Activated naive CD4-positive, alpha-beta T cell treated with anti-CD3 and anti-CD28 coated beads, Interleukin-2, amount 50 U/mL, for 72 hours (primary cell): Measurements from ENCODE around the gene CDK18. TPM values are rescaled to one million over a fixed set of nuclear protein-coding genes. Genes with fewer than 3 reads are reported as not detected.
"Not testable (repeated sequence)": the region's sequence is repeated elsewhere in the genome, so short reads cannot be mapped to it uniquely, and the experiment has no call there.

Experiments
- ATAC-seq, 2 donors: fragments of 150-1000 bp; cut with Tn5 transposase; 2 replicates each; pipeline ENCODE4 v1.10.0; 2021; ENCODE audit warnings: mild to moderate bottlenecking in 2 of 2, moderate library complexity in 2 of 2
- DNase-seq, 2 donors: peaks; one replicate each; pipeline ENCODE4 v3.0.0; 2021 to 2022; ENCODE audit warnings: low spot score in 2 of 2
- H3K27ac Mint-ChIP-seq, 2 donors: one replicate each; pipeline ENCODE4 v1.8.0; 2022; ENCODE audit warnings: mild to moderate bottlenecking in 2 of 2, mixed read lengths in 2 of 2
- H3K36me3 Mint-ChIP-seq, 2 donors: one replicate each; pipeline ENCODE4 v1.8.0; 2022; ENCODE audit warnings: mixed read lengths in 2 of 2
- H3K9me3 Mint-ChIP-seq, 2 donors: one replicate each; pipeline ENCODE4 v1.8.0; 2022; ENCODE audit warnings: mixed read lengths in 2 of 2
- total RNA-seq, 2 donors: library from RNA; stranded (reverse); gene quantifications; one replicate each; pipeline ENCODE4 v1.2.3, GENCODE V29; 2022

CDK18 gene
- total RNA-seq, 2 donors from 2014 or later = 5.9 to 7.9 TPM

DNA sequence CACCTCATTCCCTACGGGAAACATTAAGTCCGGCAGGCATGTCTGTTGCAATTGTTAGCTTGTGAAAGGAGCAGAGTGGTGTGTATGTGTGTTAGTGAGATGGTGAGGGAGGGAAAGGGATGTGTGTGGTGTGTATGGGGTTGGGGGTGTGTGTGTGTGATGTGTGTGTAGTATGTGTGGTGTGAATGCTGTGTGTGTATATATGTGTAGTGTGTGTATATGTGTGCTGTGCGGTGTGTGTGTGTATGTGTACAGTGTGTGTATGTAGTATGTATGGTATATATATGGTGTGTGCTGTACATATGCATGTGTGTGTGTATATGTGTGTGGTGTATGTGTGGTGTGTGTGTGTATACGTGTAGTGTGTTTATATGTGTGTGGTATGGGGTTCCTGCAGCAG, 27.8 kb upstream of the CDK18 start:
- Mint-ChIP-seq H3K36me3 (peaks cover 10% of the 10 kb centered on the region in 2 donors), H3K27ac (no peak overlapping the region), H3K9me3 (peaks cover 12 to 17% of the 10 kb centered on the region in 2 donors)
- DNase-seq (no peak), ATAC-seq (no peak)

DNA sequence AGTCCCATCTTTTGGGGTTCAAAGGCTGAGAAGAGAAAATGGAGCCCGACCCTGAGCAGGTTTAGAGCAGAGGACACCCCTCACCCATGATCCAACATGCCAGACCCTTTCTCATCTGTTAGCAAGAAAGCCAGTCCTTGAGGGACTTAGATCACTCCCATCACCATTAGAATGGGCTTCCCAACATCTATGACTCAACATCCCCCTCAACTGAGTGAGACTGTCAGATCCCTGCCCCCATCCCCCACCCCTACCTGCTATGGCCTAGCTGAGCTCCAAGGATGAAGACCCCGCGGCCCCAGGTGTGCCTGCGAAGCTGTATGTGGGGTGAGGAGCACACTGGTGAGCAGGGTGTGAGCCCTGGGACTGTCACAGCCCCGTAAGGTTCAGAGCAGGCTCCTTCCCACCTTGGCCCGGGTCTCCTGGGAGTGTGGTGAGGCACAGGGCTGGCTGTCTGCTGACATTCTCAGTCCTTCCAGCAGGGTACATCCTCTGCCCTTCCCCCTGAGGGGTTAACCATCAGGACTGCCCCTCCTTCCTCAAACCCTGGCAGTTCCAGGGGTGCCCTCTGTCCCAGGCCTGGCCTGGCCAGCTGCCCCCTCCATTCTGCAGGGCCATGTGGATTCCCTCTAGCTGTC, 27.2 kb upstream of the CDK18 start:
- DNase-seq (no peak), ATAC-seq (no peak)
- Mint-ChIP-seq H3K36me3 (peaks cover 10% of the 10 kb centered on the region in 2 donors), H3K9me3 (peaks cover 12 to 17% of the 10 kb centered on the region in 2 donors), H3K27ac (no peak overlapping the region)

DNA sequence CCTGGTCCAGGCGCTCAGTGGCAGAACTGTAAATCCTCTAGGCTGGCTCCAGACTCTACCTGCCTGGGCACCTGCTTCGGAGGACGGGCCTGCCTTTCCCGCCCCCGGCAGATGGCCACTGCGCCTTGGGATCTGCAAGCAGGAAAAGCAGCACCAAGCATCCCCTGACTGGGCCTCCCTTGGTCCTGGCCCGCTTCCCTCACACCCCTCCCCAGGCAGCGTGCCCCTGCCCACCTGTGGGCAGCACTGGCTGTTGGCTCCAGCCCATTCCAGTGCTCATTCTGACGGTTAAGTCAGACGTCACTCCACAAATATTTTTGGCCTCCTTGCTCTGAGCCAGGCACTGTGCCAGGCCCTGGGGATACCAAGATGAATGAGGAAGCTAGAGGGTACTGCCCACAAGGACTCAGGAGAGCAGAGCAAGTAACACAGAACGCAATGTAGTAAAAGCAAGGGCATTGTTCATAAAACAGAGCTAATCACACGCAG, 26.7 kb upstream of the CDK18 start:
- DNase-seq = no peak
- Mint-ChIP-seq H3K9me3 (peaks cover 12 to 17% of the 10 kb centered on the region in 2 donors), H3K27ac (no peak overlapping the region), H3K36me3 (peaks cover 10% of the 10 kb centered on the region in 2 donors)
- no peak for ATAC-seq

DNA sequence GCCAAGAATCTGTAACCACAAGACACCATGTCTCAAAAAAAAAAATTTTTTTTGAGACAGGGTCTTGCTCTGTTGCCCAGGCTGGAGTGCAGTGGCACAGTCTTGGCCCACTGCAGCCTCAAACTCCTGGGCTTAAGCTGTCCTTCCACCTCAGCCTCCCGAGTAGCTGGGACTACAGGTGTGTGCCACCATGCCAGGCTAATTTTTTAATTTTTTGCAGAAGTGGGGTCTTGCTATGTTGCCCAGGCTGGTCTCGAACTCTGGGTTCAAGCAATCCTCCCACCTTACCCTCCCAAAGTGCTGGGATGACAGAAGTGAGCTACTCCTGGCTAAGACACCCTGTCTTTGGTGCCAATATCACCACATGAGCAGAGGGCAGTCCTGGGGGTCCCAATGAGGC, 25.5 kb upstream of the CDK18 start:
- DNase-seq = not testable (repeated sequence)

DNA sequence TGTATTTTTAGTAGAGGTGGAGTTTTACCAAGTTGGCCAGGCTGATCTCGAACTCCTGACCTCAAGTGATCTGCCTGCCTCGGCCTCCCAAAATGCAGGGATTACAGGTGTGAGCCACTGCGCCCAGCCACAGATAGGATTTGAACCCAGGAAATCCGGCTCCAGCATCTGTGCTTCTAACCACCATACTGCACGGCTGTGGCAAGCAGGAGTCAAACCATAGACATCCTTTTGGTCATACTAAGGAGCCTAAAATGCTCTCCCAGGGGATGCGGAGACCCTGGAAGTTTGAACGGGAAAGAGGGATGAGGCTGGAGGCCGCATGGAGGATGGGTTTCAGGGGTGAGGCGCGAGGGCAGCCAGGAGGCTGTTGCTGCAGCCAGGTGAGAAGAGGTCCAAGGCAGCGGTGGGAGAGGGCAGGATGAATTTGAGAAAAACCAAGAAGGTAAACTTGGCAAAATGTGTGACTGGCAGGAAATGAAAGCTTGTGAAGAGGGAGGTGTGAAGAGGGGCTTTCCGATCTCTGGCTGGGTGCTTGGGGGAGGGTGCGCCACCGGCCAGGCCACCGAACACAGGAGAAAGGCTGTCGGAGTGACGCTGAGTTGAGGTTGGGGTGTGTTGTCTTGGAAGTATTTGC, 24.0 kb upstream of the CDK18 start:
- DNase-seq (peak in 1 of 2 donors; percentile 58), ATAC-seq (peak; percentile 82 to 84)
- peak overlapping the region; percentile 24 to 82 for H3K27ac Mint-ChIP-seq
- peaks cover 5 to 7% of the 10 kb centered on the region in 2 donors for H3K9me3 Mint-ChIP-seq
- H3K36me3 Mint-ChIP-seq = no peaks in the 10 kb centered on the region

More for the DNA sequence above, 25.5 kb upstream of the CDK18 start:
- Mint-ChIP-seq H3K9me3 (peaks cover 12 to 17% of the 10 kb centered on the region in 2 donors), H3K36me3 (peaks cover 10% of the 10 kb centered on the region in 2 donors)
- not testable (repeated sequence) for ATAC-seq, H3K27ac Mint-ChIP-seq

DNA sequence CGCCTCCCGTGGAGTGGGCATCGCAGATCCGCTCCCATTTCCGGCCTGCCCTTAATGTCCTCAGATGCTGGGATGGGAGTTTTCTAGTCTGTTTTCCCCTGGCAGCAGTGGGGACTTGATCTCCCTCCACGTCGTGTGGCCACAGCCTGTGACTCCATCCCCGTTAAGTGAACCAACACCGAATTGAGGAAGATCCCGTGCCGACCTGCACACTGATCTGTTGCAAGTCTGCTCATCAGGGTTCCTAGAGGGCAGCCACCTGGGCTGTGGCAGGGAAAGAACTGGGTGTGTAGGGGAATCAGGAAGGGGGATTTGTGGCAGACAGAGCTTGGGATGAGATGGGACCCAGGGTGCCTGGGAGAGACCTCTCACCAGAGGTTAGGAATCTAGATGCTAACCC, 23.3 kb upstream of the CDK18 start:
- no peak overlapping the region for H3K27ac Mint-ChIP-seq
- ATAC-seq (peak; percentile 6 to 7), DNase-seq (no peak)

DNA sequence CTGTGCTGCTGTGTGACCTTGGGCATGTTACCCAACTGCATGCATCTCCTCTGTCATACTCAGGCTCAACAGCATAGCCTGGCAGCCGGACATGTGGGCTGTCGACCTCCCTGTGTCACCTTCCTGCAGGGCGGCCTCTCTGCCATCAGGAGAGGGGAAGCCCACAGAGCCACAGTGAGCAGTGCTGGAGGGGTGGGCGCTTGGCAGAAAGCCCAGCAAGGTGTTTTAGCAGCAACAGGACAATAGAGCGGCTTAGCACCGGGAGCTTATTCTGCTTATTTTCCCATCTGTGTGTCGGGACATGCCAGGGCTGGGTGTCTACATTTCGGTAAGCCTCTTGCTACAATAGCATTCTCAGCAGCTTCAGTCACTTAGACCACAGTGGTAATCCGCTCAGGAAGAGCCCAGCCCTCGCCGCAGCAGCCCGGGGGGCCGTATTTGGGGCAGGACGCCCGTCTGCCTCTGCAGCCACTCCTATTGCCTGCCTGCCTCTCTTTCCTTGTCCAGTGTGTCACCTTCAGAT, 22.8 kb upstream of the CDK18 start:
- Mint-ChIP-seq H3K9me3 (no peaks in the 10 kb centered on the region), H3K27ac (no peak overlapping the region), H3K36me3 (no peaks in the 10 kb centered on the region)
- ATAC-seq (peak; percentile 1 to 16), DNase-seq (no peak)

More for the DNA sequence above, 23.3 kb upstream of the CDK18 start:
- Mint-ChIP-seq H3K9me3 (no peaks in the 10 kb centered on the region), H3K36me3 (no peaks in the 10 kb centered on the region)

DNA sequence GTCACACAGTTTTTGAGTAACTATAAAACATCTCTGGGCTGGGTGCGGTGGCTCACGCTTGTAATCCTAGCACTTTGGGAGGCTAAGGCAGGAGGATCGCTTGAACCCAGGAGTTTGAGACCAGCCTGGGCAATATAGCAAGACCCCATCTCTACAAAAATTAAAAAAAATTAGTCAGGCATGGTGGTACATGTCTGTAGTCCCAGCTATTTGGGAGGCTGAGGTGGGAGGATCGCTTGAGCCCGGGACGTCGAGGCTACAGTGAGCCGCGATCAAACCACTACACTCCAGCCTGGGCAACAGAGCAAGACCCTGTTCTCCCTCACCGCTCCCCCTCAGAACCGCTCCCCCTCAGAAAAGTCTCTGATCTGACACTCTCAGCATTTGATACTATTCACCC, 21.9 kb upstream of the CDK18 start:
- H3K36me3 Mint-ChIP-seq, H3K9me3 Mint-ChIP-seq, ATAC-seq, H3K27ac Mint-ChIP-seq, DNase-seq: not testable (repeated sequence)

DNA sequence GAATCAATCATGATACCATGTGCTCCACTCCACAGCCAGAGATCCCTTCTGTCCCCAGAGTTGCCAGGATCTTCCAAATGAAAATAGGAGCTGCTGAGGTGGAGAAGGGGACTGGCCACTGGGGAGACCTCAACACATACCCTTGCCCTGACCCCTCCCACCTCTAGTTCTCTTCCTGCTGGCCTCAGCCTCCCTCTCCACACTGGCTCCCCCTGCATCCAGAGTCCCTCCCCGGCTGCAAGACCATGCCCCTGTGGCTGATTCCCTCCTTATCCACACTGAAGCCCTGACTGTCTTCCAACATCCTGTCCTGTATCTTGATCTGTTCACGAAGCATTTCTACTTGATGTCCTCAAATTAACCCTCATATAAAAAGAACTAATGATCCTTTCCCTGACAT, 21.1 kb upstream of the CDK18 start:
- DNase-seq (no peak), ATAC-seq (no peak)
- Mint-ChIP-seq H3K36me3 (no peaks in the 10 kb centered on the region), H3K27ac (no peak overlapping the region), H3K9me3 (no peaks in the 10 kb centered on the region)

DNA sequence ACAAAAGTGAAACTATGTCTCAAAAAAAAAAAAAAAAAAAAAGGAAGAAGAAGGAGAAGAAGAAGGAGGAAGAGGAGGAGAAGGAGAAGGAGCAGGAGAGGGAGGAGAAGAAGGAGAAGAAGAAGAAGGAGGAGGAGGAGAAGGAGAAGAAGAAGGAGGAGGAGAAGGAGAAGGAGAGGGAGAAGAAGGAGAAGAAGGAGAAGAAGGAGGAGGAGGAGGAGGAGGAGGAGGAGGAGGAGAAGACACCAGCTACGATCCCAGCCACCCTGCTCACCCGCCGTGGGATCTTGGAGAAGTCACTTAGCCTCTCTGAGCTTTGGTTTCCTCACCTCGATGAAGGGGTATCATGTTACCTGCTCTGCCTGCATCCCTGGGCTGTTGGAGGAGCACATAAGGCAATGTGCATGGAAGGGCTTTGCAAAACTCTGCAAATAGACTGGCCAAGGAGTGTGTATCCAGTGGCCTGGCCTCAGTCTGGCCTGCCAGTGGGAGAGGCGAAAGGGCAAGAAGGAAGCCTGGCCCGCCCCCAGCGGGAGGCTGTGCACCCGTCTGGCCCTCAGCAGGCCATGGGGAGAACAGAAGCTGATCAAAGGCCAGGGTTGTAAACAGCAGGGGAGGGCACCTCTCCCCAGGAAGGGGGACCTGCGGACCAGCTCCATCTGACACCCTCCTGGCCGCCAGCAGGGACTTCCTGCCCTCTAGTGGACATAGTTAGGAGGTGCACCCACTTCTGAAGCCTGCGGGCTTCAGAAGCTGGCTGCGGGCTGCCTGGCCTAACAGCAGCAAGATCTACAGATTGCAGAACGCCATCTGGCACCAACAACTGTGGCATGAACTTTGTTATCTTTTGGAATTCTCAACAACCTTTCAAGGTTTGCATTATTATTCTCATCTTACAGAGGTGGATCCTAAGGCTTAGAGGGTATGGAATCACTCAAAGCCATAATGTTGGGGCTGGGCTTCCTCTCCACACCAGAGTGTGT, 19.2 kb upstream of the CDK18 start:
- DNase-seq (peak in 1 of 2 donors; percentile 66), ATAC-seq (peak; percentile 64 to 75)
- H3K36me3 Mint-ChIP-seq = no peaks in the 10 kb centered on the region
- H3K9me3 Mint-ChIP-seq = no peaks in the 10 kb centered on the region
- no peak overlapping the region for H3K27ac Mint-ChIP-seq

DNA sequence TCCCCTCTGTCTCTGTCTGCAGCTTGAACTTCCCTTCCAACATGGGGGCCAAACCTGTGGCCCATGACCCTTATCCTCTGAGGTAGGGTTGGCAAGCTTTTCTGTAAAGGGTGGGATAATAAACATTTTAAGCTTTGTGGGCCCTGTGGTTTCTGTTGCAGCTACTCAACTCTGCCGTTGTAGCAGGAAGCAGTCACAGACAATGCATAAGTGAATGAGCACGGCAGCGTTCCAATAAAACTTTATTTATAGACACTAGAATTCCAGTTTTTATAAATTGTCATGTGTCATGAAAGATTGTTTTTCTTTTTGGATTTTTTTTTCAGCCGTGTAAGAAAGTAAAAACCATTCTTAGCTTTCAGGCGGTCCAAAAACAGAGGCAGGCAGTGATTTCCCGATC, 18.2 kb upstream of the CDK18 start:
- DNase-seq = no peak
- H3K36me3 Mint-ChIP-seq = no peaks in the 10 kb centered on the region
- no peaks in the 10 kb centered on the region for H3K9me3 Mint-ChIP-seq
- no peak overlapping the region for H3K27ac Mint-ChIP-seq
- no peak for ATAC-seq

DNA sequence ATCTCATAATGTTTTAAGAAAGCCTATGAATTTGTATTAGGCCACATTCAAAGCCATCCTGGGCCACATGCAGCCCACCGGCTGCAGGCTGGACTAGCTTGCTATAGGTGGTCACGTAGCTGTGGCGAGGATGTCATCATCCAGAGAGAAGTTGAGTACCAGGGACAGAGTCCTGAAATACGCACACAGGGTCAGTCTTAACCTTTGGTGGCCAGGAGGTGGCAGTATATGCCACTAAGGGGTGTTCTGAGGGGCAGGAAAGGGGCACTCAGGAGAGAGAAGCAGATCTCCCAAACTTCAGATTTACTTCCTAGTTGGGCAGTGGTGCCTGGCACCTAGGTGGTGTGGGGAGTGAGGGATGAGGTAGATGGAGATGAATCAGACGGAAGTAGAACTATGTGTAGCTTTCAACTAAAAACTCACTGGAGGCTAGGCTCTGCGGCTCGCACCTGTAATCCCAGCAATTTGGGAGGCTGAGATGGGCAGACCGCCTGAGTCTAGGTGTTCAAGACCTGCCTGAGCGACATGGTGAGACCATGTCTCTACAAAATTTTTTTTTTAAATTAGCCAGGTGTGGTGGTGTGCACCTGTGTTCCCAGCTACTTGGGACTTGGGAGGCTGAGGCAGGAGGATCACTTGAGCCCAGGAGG, 16.3 kb upstream of the CDK18 start:
- ATAC-seq = peak; percentile 68 to 75
- H3K27ac Mint-ChIP-seq = no peak overlapping the region
- no peaks in the 10 kb centered on the region for H3K36me3 Mint-ChIP-seq
- peak in 1 of 2 donors; percentile 56 for DNase-seq
- no peaks in the 10 kb centered on the region for H3K9me3 Mint-ChIP-seq

DNA sequence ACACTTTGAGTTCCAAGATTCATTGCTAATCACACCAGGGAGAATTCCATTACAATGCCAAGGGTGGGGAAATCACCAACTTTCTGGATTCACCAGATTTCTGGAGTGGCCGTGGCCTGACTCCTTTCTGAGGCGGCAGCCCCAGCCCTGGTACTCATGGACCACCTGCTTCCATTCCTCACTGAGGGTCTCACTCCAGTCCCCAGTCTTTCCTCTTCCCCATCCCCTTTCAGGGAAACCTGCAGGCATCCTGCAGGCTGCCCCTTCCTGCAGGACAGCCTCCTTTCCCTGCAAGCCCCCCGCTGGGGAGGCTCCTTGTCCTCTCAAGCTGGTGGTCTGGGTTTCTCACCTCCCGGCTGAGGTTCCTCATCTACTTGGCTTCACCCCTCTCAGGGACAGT, 12.7 kb upstream of the CDK18 start:
- Mint-ChIP-seq H3K36me3 (no peaks in the 10 kb centered on the region), H3K27ac (no peak overlapping the region), H3K9me3 (no peaks in the 10 kb centered on the region)
- DNase-seq (no peak), ATAC-seq (no peak)

DNA sequence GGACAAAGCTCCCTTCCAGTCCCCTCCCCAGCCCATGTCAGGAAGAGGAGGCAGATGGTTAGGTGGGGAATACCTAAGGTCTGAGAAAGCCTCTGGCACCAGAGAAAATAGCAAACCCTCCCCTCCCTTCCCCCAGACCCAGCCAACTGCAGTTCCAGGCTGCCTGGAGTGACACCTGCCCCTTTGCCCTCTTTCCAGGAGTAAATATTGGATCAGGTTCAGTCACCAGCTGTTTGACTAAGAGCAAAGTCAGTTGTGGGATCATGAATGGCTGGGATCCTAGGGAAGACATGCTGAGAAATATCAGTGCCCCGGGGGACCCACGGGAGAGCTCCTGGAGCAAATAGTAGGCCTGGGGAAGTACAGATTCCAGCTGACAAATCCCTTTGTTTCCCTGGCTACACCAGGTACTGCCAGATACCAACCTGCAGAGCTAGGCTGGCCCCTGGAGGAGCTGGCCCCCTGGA, 12.2 kb upstream of the CDK18 start:
- Mint-ChIP-seq H3K9me3 (no peaks in the 10 kb centered on the region), H3K27ac (no peak overlapping the region), H3K36me3 (no peaks in the 10 kb centered on the region)
- no peak for ATAC-seq
- no peak for DNase-seq

DNA sequence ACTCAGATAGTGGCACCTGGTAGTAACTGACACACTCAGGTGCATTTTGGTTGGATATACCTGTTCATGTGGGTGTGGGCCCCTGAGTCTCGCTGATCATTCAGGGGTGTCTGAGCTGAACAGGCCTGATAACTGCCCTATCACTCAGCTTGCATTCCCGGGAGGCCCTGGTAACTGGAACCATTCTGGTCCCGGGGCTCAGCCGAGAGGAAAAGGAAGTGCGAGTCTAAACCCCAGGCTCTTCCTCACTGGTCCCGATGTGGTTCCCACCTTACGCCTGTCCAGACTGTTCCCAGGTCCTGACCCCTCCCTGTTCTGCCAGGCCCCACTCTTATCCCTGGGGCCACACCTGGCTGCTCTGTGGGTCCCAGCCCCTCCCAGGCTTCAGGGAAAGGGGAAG, 11.7 kb upstream of the CDK18 start:
- Mint-ChIP-seq H3K36me3 (no peaks in the 10 kb centered on the region), H3K27ac (no peak overlapping the region), H3K9me3 (no peaks in the 10 kb centered on the region)
- DNase-seq (no peak), ATAC-seq (peak in 1 of 2 donors; percentile 8)
